Gastrocnemius medialis (tissue), 4 donors: ENCODE data around the gene LY86. TPM values are rescaled to one million over a fixed set of nuclear protein-coding genes. Genes with fewer than 3 reads are reported as not detected.

Experiments
- ATAC-seq, 2 donors: fragments of 150-250 bp; one replicate each; pipeline ENCODE4 v1.9.1; 2016
- DNase-seq, 2 donors: peaks; one replicate each; pipeline ENCODE4 v3.0.0-alpha.2; 2019
- H3K27ac ChIP-seq, 4 donors: fragments of 200-600 bp; sonication (generic); 1 replicate in 1 of 4; 2 replicates in 3 of 4; pipeline ENCODE4 v1.5.1; 2016 to 2018; ENCODE audit warnings: mild to moderate bottlenecking in 2 of 4, moderate library complexity in 1 of 4
- H3K27me3 ChIP-seq, 3 donors: fragments of 200-600 bp; sonication (generic) in 2 of 3; 1 replicate in 1 of 3; 2 replicates in 2 of 3; pipeline versions ENCODE4 v1.5.1 to v1.6.0; 2016 to 2019; ENCODE audit warnings: mild to moderate bottlenecking in 1 of 3, moderate library complexity in 1 of 3
- H3K36me3 ChIP-seq, 2 donors: fragments of 200-600 bp; sonication (generic) in 1 of 2; one replicate each; pipeline ENCODE4 v1.5.1; 2017 to 2018
- H3K4me1 ChIP-seq, 2 donors: fragments of 200-600 bp; sonication (generic) in 1 of 2; one replicate each; pipeline ENCODE4 v1.5.1; 2016 to 2017; ENCODE audit warnings: mild to moderate bottlenecking in 2 of 2
- H3K4me3 ChIP-seq, 4 donors: fragments of 200-600 bp; sonication (generic) in 3 of 4; 1 replicate in 1 of 4; 2 replicates in 3 of 4; pipeline ENCODE4 v1.5.1; 2016 to 2019; ENCODE audit warnings: mild to moderate bottlenecking in 2 of 4
- H3K9me3 ChIP-seq, 3 donors: fragments of 200-600 bp; sonication (generic) in 2 of 3; 1 replicate in 1 of 3; 2 replicates in 2 of 3; pipeline ENCODE4 v1.5.1; 2016 to 2019
- CTCF ChIP-seq, 5 experiments: fragments of 450-650 bp in 3 of 5; fragments of 200-600 bp in 2 of 5; sonication (generic) in 2 of 5; IDR thresholded peaks in 4 of 5; conservative IDR thresholded peaks in 1 of 5; 1 replicate in 4 of 5; 2 replicates in 1 of 5; pipeline ENCODE4 v1.5.1; 2016 to 2019; ENCODE audit warnings: antibody characterized with exemption in 5 of 5, mild to moderate bottlenecking in 3 of 5, moderate library complexity in 3 of 5
- POLR2A ChIP-seq, 2 donors: fragments of 450-650 bp; IDR thresholded peaks; one replicate each; pipeline ENCODE4 v1.6.1; 2017; ENCODE audit warnings: antibody characterized with exemption in 2 of 2, mild to moderate bottlenecking in 2 of 2, moderate library complexity in 2 of 2
- in situ Hi-C, 4 donors: fragments of 200-750 bp; cut with MboI; loops; one replicate each; pipeline versions ENCODE4 v1.15.0 to v1.8.0; 2017; ENCODE audit warnings: low sequenced_read_pairs in 4 of 4
- intact Hi-C: fragments of 100-400 bp; cut with DNase I; formaldehyde crosslinking; loops from one replicate; pipeline ENCODE4 v1.15.1; 2023; ENCODE audit warnings: low total_unique reads
- total RNA-seq, 4 donors: library from RNA; depleted of rRNA; stranded (reverse); fragments of >200 nt; gene quantifications; one replicate each; pipeline versions ENCODE4 v1.1.0 to v1.2.3, GENCODE V29; 2016

LY86 gene
- total RNA-seq, 4 donors from 2014 or later: 0.49 to 1.3 TPM; not detected in 2

GRCh38 chr6:6680526-6680925 lies 92.0 kb downstream of the LY86 start:
- intact Hi-C loops: loop anchor here (10.0 kb wide), 1 partner anchor 704 kb away; the partner anchor contains the start of genes CAGE1 and RIOK1
- in situ Hi-C loops: loop anchor here (25.0 kb wide), 2 partner anchors 557 to 932 kb away; no protein-coding TSS in a partner anchor
- Histone ChIP-seq H3K4me3 (no peak overlapping the region), H3K4me1 (peaks cover 0 to 3% of the 10 kb centered on the region in 2 donors), H3K36me3 (no peaks in the 10 kb centered on the region), H3K9me3 (no peaks in the 10 kb centered on the region), H3K27me3 (no peaks in the 10 kb centered on the region), H3K27ac (no peak overlapping the region)
- ATAC-seq: no peak
- TF ChIP-seq POLR2A (IDR thresholded peaks at IDR 0.05): no peak
- TF ChIP-seq CTCF (IDR thresholded peaks at IDR 0.05 in 4 of 5, conservative IDR thresholded peaks at IDR 0.05 in 1 of 5): no peak
- DNase-seq: no peak

GRCh38 chr6:6681075-6681849 lies 92.7 kb downstream of the LY86 start:
- no peak overlapping the region for H3K27ac ChIP-seq
- H3K9me3 ChIP-seq: no peaks in the 10 kb centered on the region
- no peak for TF ChIP-seq POLR2A (IDR thresholded peaks at IDR 0.05)
- TF ChIP-seq CTCF (IDR thresholded peaks at IDR 0.05 in 4 of 5, conservative IDR thresholded peaks at IDR 0.05 in 1 of 5): no peak
- DNase-seq (no peak), ATAC-seq (no peak)
- H3K4me3 ChIP-seq: no peak overlapping the region
- H3K36me3 ChIP-seq: no peaks in the 10 kb centered on the region
- in situ Hi-C loops: loop anchor here (25.0 kb wide), 2 partner anchors 556 to 931 kb away; no protein-coding TSS in a partner anchor
- intact Hi-C loops: loop anchor here (10.0 kb wide), 1 partner anchor 704 kb away; the partner anchor contains the start of genes CAGE1 and RIOK1
- H3K27me3 ChIP-seq: no peaks in the 10 kb centered on the region
- peaks cover 0 to 3% of the 10 kb centered on the region in 2 donors for H3K4me1 ChIP-seq

- no peak for ATAC-seq
- H3K36me3 ChIP-seq: no peaks in the 10 kb centered on the region
- peaks cover 0 to under 1% of the 10 kb centered on the region in 2 donors for H3K4me1 ChIP-seq
- H3K27ac ChIP-seq: peak overlapping the region in 2 of 4 donors; percentile 15 to 20
- H3K4me3 ChIP-seq: no peak overlapping the region
- DNase-seq: no peak
- TF ChIP-seq POLR2A (IDR thresholded peaks at IDR 0.05): no peak
- TF ChIP-seq CTCF (IDR thresholded peaks at IDR 0.05 in 4 of 5, conservative IDR thresholded peaks at IDR 0.05 in 1 of 5): no peak
- no peaks in the 10 kb centered on the region for H3K9me3 ChIP-seq
- in situ Hi-C loops: loop anchor here (25.0 kb wide), 2 partner anchors 555 to 930 kb away; no protein-coding TSS in a partner anchor
- H3K27me3 ChIP-seq: no peaks in the 10 kb centered on the region
- intact Hi-C loops: loop anchor here (10.0 kb wide), 1 partner anchor 703 kb away; the partner anchor contains the start of genes CAGE1 and RIOK1
Observed at GRCh38 chr6:6682225-6682624, 93.7 kb downstream of the LY86 start.

GRCh38 chr6:6683969-6684833 lies 95.7 kb downstream of the LY86 start:
- DNase-seq (no peak), ATAC-seq (no peak)
- in situ Hi-C loops (loop anchor here (25.0 kb wide), 2 partner anchors 553 to 928 kb away; no protein-coding TSS in a partner anchor), intact Hi-C loops (loop anchor here (10.0 kb wide), 1 partner anchor 701 kb away; the partner anchor contains the start of genes CAGE1 and RIOK1)
- H3K36me3 ChIP-seq: no peaks in the 10 kb centered on the region
- TF ChIP-seq CTCF (IDR thresholded peaks at IDR 0.05 in 4 of 5, conservative IDR thresholded peaks at IDR 0.05 in 1 of 5) (no peak), POLR2A (IDR thresholded peaks at IDR 0.05) (no peak)
- no peak overlapping the region for H3K27ac ChIP-seq
- H3K4me3 ChIP-seq: no peak overlapping the region
- no peaks in the 10 kb centered on the region for H3K27me3 ChIP-seq
- no peaks in the 10 kb centered on the region for H3K9me3 ChIP-seq
- peaks cover 15 to 19% of the 10 kb centered on the region in 2 donors for H3K4me1 ChIP-seq
